ENCODE measurements around the gene CHRNA7.
A peak's percentile ranks its signal among the peaks of the same experiment; 100 is the strongest.
"Not testable (repeated sequence)": the region's sequence is repeated elsewhere in the genome, so short reads cannot be mapped to it uniquely, and the experiment has no call there.

The CHRNA7 gene

GRCh38 chr15:32119694-32120330, 89.5 kb downstream of the CHRNA7 start:
- peak; percentile 50 for DNase-seq (ENCODE audit: low spot score)

DNA sequence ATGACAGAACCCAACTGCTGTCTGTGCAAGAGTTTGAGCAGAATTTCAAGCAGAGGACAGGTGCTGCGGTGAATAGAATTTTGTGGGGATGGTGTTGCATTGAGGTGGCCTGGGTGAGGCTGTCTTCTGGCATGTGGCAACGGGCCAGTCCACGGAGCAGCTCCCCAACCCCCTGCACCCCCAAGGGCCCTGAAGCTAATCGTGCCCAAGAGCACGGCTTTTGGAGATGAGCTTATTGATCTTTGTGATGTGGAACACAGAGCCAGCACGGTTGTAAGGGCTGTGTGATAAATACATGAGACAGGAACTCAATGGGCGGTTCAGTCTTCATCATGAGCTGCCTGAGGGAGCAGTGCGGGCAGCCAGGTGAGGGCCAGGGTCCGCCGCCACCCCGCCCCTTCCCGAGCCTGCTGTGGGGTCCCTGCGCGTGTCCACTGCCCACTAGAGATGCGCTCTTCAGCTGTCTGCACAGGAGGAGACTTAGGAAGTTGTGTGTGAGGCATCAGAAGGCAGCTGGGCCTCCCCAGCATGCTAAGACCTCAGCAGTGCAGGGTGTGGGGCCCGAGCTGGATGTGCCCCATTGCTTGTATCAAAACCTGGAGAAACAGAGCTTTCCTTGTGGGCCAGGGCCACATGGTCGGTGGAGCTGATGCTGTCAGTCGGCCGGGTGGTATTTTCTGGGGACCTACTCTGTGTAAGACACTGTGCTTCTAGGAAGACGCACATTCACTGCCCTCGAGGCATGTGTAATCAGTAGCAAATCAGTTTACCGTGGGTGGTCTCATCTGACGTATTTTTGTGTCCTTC, 90.5 kb downstream of the CHRNA7 start:
- DNase-seq (ENCODE audit: low spot score) = no peak

DNA sequence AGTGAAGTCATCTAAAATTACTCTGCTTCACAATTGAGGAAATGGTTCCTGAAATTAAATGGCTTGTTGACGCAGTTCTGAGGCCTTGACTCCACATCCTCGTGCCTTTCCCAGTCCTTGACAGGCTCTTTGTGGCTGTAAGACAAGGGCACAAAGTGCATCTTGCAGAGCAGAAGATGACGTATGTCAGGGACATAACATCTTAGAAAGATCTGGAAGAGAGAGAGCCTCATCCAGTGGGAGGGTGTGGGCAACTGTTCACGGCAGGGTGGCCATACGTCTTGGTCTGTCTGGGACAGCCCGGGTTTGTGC, 91.0 kb downstream of the CHRNA7 start:
- DNase-seq (ENCODE audit: low spot score) = no peak

DNA sequence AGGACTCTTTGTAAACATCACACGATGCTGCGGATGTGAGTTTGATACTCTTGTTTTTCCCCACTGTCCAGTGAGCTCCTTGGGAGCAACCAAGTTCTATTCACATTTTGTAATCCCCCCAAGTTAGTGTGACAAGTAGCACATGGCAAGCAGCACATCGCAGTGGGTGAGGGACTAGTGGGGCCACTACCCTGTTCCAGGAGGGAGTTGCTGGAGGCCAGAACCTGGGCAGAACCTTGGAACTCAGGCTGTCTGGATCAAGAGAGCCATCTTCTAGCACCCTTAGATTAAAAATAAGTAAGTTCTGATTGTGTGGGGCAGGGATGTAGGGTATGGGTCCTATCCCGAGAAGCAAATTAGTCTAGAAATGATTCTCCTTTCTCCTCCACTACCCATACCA, 91.7 kb downstream of the CHRNA7 start:
- no peak for DNase-seq (ENCODE audit: low spot score)

- DNase-seq (ENCODE audit: low spot score) = no peak
Measured at GRCh38 chr15:32123473-32123872, 93.2 kb downstream of the CHRNA7 start.

GRCh38 chr15:32124726-32125125, 94.4 kb downstream of the CHRNA7 start:
- DNase-seq (ENCODE audit: low spot score) = peak; percentile 82

DNA sequence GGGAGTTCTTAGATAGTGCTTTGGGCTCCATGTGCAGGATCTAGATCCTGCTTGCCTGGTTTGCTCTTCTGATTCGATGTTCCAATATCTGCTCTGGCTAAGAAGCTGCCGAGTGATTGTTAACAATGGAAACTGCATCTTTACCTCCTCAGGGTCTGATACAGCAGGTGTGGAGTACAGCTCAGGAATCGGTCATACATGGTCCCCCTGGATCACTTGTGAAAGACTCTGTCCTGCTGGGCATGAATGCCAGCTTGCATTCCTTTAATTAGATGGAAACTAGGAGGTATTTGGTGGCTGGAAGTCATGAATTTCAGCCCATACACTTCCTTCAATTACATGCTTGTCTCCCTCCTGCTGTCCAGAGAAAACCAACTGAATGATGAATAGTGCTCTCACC, 95.3 kb downstream of the CHRNA7 start:
- DNase-seq (ENCODE audit: low spot score) = no peak

DNA sequence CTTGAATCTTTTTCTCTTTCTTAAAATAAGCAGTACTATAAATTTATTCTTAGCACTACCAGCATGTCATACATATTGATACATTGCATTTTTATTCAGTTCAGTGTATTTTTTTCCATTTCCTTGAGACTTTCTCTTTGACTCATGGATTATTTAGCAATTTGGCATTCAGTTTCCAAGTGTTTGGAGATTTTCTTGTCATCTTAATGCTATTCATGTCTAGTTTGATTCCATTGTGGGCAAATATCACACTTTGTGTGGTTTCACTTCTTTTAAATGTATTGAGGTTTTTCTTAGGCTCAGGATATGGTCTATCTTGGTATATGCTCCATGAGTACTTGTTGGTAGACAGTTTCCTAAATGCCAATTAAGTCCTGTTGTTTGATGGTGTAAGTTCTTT, 99.5 kb downstream of the CHRNA7 start:
- DNase-seq (ENCODE audit: low spot score) = no peak

DNA sequence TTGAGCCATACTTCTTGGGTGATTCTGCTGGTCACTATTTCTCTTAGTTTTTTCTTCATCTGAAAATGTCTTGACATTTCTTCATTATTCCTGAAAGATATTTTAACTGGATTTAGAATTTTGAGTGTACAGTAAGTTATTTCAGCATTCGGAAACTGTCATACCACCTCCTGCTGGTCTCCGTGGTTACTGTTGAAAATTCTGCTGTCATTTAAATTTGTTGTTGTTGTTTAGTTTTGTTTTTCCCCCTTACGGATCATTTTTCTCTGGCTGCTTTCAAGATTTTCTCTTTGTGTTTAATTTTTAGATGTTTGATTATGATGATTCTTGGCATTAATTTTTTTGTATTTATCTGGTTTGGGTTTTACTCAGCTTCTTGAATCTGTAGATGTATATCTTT, 100.5 kb downstream of the CHRNA7 start:
- DNase-seq (ENCODE audit: low spot score) = no peak

DNA sequence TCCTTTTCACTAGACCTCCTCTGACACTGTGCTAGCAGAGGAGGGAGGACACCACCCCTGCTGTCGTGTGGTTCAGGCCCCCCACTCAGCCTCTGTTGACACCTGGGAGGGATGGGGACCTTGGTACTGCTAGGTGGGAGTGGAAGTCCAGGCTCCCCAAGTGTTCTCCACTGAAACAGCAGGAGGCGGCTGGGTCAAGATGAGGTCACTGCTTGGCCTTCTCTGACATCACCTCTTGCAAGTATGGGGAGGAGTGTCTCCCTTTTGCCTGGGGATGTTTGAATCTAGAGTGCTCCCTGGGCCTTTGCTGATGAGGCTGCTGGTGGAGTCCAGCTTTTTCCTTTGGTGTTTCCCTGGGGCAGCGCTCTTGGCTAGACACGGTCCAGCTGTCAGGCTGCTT, 101.5 kb downstream of the CHRNA7 start:
- DNase-seq (ENCODE audit: low spot score) = no peak

GRCh38 chr15:32132859-32133258, 102.5 kb downstream of the CHRNA7 start:
- DNase-seq (ENCODE audit: low spot score) = no peak

GRCh38 chr15:32134842-32135241, 104.5 kb downstream of the CHRNA7 start:
- peak; percentile 24 for DNase-seq (ENCODE audit: low spot score)

GRCh38 chr15:32135335-32135734, 105.0 kb downstream of the CHRNA7 start:
- DNase-seq (ENCODE audit: low spot score) = no peak

DNA sequence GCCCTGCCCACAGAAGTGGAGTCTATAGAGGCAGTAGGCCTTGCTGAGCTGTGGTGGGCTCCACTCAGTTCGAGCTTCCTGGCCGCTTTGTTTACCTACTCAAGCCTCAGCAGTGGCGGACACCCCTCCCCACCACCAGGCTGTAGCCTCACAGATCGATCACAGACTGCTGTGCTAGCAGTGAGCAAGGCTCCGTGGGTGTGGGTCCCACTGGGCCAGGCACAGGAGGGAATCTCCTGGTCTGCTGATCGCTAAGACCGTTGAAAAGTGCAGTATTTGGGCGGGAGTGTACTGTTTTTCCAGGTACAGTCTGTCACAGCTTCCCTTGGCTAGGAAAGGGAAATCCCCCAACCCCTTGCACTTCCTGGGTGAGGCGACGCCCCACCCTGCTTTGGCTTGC, 115.2 kb downstream of the CHRNA7 start:
- not testable (repeated sequence) for DNase-seq (ENCODE audit: low spot score)

- no peak for DNase-seq (ENCODE audit: low spot score)
Measured at GRCh38 chr15:32148833-32149555, 118.7 kb downstream of the CHRNA7 start.

DNA sequence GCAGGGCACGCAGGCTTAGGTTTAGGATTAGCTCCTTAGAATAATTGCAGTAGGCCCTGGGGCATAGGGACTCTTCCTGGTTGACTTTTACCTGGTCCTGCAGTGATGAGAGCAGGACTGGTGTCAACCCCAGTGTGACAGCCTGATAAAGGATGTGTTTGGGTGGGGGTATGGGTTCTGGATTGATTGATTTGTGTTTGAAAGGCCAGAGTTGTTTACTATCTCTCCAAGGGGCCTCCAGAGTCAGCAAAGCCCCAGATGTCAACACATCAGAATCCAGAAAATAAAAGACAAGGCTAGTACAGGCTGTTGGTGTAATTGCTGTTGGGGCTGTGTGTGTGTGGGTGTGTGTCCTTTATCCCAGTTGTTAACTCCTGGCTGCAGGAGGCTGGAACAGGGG, 122.3 kb downstream of the CHRNA7 start:
- no peak for DNase-seq (ENCODE audit: low spot score)

- DNase-seq (ENCODE audit: low spot score) = not testable (repeated sequence)
Measured at GRCh38 chr15:32153868-32154623, 123.7 kb downstream of the CHRNA7 start.

DNA sequence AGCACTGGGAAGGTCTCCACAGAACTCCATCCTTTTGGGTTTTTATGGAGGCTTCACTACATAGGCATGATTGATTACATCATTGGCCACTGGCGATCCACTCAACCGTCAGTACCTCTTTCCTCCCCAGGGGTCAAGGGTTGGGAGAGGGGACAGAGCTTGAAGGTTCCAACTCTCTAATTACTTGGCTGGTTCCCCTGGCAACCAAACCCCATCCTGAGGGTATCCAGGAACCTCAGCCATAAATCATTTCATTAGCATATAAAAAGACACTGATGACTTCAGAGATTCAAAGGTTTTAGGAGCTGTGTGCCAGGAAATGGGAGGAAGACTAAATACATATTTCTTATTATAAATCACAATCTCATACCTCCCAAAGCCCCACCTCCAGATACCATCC, 131.8 kb downstream of the CHRNA7 start:
- DNase-seq (ENCODE audit: low spot score) = not testable (repeated sequence)

DNA sequence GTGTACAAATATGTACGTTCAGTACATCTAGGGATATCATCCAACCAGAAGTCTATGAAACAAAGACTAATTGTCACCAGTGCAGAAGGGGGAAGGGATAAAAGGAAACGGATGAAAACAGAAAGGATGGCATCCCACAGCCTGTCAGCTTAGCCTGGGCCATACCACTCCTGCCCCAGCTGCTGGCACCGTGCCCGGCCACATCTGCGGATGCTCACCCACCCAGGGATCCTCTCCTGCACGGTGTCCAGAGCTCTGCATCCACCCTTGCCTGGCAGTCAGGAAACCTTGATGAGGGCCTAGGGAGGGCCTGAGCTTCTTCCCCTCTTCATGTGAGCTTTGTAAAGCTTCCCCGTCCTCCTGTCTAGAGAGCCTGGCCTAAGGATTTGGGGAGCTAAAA, 133.8 kb downstream of the CHRNA7 start:
- DNase-seq (ENCODE audit: low spot score) = not testable (repeated sequence)

GRCh38 chr15:32164747-32165146, 134.4 kb downstream of the CHRNA7 start:
- DNase-seq (ENCODE audit: low spot score) = not testable (repeated sequence)

DNA sequence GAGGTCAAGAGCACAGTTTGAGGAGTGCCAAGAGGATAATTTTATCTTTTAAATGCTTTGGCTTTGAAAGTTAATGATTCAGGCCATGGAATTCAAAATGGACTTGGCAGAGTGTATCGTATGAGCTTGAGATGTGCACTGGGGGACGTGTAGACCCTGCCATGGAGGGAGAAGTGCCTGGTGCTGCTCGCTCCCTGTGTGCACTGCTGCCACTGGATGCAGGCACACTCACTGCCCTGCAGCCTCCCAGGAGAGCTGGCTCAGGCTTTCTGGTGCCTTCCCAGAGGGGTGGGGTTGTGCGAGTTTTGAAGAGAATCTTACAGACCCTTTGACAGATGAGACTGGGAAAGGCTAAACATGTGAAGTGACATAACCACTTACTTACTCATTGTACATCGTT, 135.5 kb downstream of the CHRNA7 start:
- DNase-seq (ENCODE audit: low spot score) = not testable (repeated sequence)

GRCh38 chr15:32166270-32166669, 136.0 kb downstream of the CHRNA7 start:
- not testable (repeated sequence) for DNase-seq (ENCODE audit: low spot score)

Measured in SK-N-DZ (cell line).